ENCODE data around the gene CCDC27.

- TF ChIP-seq CTCF (IDR thresholded peaks at IDR 0.05) (peak in 2 of 5 experiments; percentile 11 to 12), POLR2A (IDR thresholded peaks at IDR 0.05) (peak; percentile 70), POLR2AphosphoS5 (IDR thresholded peaks at IDR 0.05) (peak; percentile 70 to 87 (median 85)), EP300 (IDR thresholded peaks at IDR 0.05; ENCODE audit: low read depth) (no peak)
Measured at GRCh38 chr1:3796215-3797061, 44.2 kb downstream of the CCDC27 start, which contains the start of gene LRRC47.

All from transverse colon (tissue), 4 donors.